Measurements from ENCODE around the gene VPS4A.

The VPS4A gene

DNA sequence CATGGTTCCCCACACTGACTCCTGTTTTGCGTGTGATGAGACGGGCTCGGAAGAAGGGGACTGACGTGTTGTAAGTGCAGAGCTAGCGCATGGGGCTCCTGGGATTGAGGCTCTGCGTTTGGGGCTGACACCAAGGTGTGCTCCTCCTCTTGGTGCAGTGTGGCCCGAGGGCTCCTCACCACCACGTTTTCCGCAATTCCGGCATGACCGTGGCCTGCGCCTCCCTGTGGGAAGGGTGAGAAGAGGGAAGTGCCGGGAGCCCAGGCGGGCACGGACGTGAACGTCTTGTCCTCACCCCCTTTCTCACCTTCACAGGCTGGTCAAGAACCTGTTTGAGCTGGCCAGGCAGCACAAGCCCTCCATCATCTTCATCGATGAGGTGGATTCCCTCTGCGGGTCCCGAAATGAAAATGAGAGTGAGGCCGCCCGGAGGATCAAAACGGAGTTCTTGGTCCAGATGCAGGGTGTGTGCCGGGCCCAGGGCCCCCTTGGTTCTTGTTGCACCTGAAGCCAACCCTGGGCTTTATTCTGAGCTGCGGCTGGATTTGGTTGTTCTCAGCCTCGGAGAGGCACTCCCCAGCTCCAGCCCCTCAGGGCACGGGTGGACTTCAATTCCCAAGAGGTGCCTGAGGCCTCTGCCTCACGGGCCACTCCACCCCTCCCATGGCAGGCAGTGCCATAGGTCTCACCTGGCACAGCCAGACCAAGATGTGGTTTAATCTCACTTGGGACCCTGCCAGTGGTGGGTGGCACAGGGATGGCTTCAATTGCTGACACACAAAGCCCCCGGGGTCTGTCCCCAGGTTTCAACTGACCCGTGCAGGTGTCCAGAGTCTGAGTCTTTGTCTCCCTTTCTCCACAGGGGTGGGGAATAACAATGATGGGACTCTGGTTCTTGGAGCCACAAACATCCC is 8.9 kb downstream of the VPS4A start:
- H3K27ac ChIP-seq: no peak overlapping the region
- H3K27me3 ChIP-seq: no peaks in the 10 kb centered on the region
- DNase-seq: peak in 1 of 2 donors; percentile 12
- H3K4me1 ChIP-seq: no peaks in the 10 kb centered on the region
- no peak overlapping the region for H3K4me3 ChIP-seq
- H3K36me3 ChIP-seq: peaks cover 94 to 100% (median 98%) of the 10 kb centered on the region in 3 donors
- TF ChIP-seq CTCF (IDR thresholded peaks at IDR 0.05): no peak
- intact Hi-C loops (cut with DNase I; ENCODE audit: low total_unique reads): no loop called here
- no peaks in the 10 kb centered on the region for H3K9me3 ChIP-seq

DNA sequence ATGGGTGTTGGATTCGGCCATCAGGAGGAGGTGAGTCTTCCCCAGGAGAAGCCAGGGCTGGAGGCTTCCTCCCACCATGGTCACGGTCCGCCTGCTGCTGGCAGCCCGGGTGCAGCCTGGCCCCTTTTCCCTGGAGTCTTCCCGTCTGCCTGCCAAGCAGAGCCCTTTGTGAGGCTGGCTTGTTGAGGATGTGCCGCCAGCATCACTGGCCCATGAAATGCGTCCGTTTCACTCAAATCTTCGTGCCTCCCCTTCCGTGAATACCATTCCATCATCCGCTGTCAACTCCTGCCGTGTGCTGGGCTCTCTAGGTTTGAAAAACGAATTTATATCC is 9.6 kb downstream of the VPS4A start:
- intact Hi-C loops (cut with DNase I; ENCODE audit: low total_unique reads): no loop called here
- Histone ChIP-seq H3K27me3 (no peaks in the 10 kb centered on the region), H3K4me1 (peaks cover 0 to 3% (median 0%) of the 10 kb centered on the region in 4 donors), H3K4me3 (no peak overlapping the region), H3K36me3 (peaks cover 94 to 100% (median 98%) of the 10 kb centered on the region in 3 donors), H3K9me3 (no peaks in the 10 kb centered on the region), H3K27ac (no peak overlapping the region)
- no peak for TF ChIP-seq CTCF (IDR thresholded peaks at IDR 0.05)
- DNase-seq: peak in 1 of 2 donors; percentile 5

GRCh38 chr16:69321080-69321479 is 9.9 kb downstream of the VPS4A start:
- Histone ChIP-seq H3K27ac (no peak overlapping the region), H3K9me3 (no peaks in the 10 kb centered on the region), H3K36me3 (peaks cover 92 to 100% (median 98%) of the 10 kb centered on the region in 3 donors), H3K4me3 (no peak overlapping the region), H3K4me1 (peaks cover 0 to 7% (median 0%) of the 10 kb centered on the region in 4 donors), H3K27me3 (no peaks in the 10 kb centered on the region)
- DNase-seq: peak in 1 of 2 donors; percentile 10
- no peak for TF ChIP-seq CTCF (IDR thresholded peaks at IDR 0.05)
- intact Hi-C loops (cut with DNase I; ENCODE audit: low total_unique reads): no loop called here

- H3K9me3 ChIP-seq: no peaks in the 10 kb centered on the region
- TF ChIP-seq CTCF (IDR thresholded peaks at IDR 0.05): no peak
- intact Hi-C loops (cut with DNase I; ENCODE audit: low total_unique reads): no loop called here
- DNase-seq: no peak
- peaks cover 79 to 96% (median 95%) of the 10 kb centered on the region in 3 donors for H3K36me3 ChIP-seq
- no peak overlapping the region for H3K27ac ChIP-seq
- H3K27me3 ChIP-seq: no peaks in the 10 kb centered on the region
- no peak overlapping the region for H3K4me3 ChIP-seq
- H3K4me1 ChIP-seq: peaks cover 0 to 16% (median 3%) of the 10 kb centered on the region in 4 donors
Measured at GRCh38 chr16:69322343-69322742, 11.2 kb downstream of the VPS4A start.

DNA sequence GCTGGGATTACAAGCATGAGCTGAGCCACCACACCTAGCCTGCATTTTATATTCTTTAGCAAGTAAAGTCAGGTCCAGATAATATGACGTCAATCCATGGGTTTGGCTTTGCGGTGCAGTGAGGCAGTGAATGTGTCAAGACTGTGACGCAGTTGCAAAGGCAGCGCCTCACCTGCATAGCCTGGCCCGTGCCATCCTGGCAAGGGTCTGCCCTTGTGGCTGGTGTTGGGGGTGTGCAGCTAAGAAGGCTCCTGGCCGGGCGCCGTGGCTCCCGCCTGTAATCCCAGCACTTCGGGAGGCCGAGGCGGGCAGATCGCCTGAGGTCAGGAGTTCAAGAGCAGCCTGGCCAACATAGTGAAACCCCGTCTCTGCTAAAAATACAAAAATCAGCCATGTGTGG is 12.3 kb downstream of the VPS4A start:
- Histone ChIP-seq H3K9me3 (no peaks in the 10 kb centered on the region), H3K27ac (no peak overlapping the region), H3K4me3 (no peak overlapping the region), H3K27me3 (no peaks in the 10 kb centered on the region), H3K4me1 (peaks cover 0 to 20% (median 9%) of the 10 kb centered on the region in 4 donors), H3K36me3 (peaks cover 71 to 93% (median 92%) of the 10 kb centered on the region in 3 donors)
- intact Hi-C loops (cut with DNase I; ENCODE audit: low total_unique reads): no loop called here
- no peak for TF ChIP-seq CTCF (IDR thresholded peaks at IDR 0.05)
- DNase-seq: no peak
